K562 (cell line): ENCODE results near the gene RGS19. TPM values are rescaled to one million over a fixed set of nuclear protein-coding genes. Genes with fewer than 3 reads are reported as not detected.
A peak's percentile ranks its signal among the peaks of the same experiment; 100 is the strongest.

Experiments
- E2F8 ChIP-seq: fragments of 450-650 bp; IDR thresholded peaks from 2 replicates; pipeline ENCODE4 v1.7.1; 2018; ENCODE audit warnings: mild to moderate bottlenecking, low read depth; ENCODE audit not compliant: partially characterized antibody
- NR2C1 ChIP-seq, 2 experiments: fragments of 450-650 bp; IDR thresholded peaks; 2 replicates each; pipeline ENCODE4 v1.6.1; 2017; ENCODE audit warnings: mild to moderate bottlenecking in 2 of 2, antibody characterized with exemption in 1 of 2, inconsistent platforms in 1 of 2, missing compliant biosample characterization in 1 of 2, missing genetic modification characterization in 1 of 2
- PCBP1 ChIP-seq: fragments of 200-400 bp; formaldehyde crosslinking; IDR thresholded peaks from 2 replicates; pipeline ENCODE4 v1.6.1; 2018; ENCODE audit warnings: mild to moderate bottlenecking, low read depth, low read length; ENCODE audit not compliant: poor library complexity, severe bottlenecking
- TAF9B ChIP-seq: fragments of 450-650 bp; IDR thresholded peaks from 2 replicates; pipeline ENCODE4 v1.6.1; 2018; ENCODE audit warnings: mild to moderate bottlenecking; ENCODE audit not compliant: partially characterized antibody
- polyA plus RNA-seq, 8 experiments: library from polyadenylated mRNA; depleted of rRNA in 4 of 8; stranded (reverse) in 5 of 8; unstranded in 3 of 8; fragments of >200 nt; fragmentation: Nextera tagmentation in 2 of 8; fragmentation: Illumina TruSeq in 1 of 8; extraction: Ambion mirVana in 2 of 8; extraction: Trizol in 1 of 8; gene quantifications; 2 replicates each; pipeline versions ENCODE4 v1.2.1 to v1.2.3, GENCODE V29; 2011 to 2014; ENCODE audit warnings: inconsistent platforms in 1 of 8, missing spikeins in 1 of 8
- total RNA-seq, 7 experiments: library from RNA; depleted of rRNA in 6 of 7; stranded (reverse); fragments of >200 nt in 6 of 7; fragmentation: Illumina TruSeq in 2 of 7; extraction: Trizol in 2 of 7; gene quantifications; 2 replicates each; pipeline versions ENCODE4 v1.2.1 to v1.2.3, GENCODE V29; 2011 to 2021; ENCODE audit warnings: low replicate concordance in 1 of 7
- TF ChIP-seq, protein P1 (sequence below), 2 experiments: fragments of 450-650 bp; formaldehyde crosslinking in 1 of 2; IDR thresholded peaks; 2 replicates each; pipeline versions ENCODE4 v1.4.0 to v1.6.1; 2014 to 2020; ENCODE audit warnings: mild to moderate bottlenecking in 2 of 2, borderline replicate concordance in 1 of 2, low read depth in 1 of 2

The RGS19 gene
- total and polyA plus RNA-seq, 9 of the 15 experiments (the other 6 are each of a cell fraction or from before 2014, with no cell fraction given): 0.41 to 23.7 (median 14.6) TPM

DNA sequence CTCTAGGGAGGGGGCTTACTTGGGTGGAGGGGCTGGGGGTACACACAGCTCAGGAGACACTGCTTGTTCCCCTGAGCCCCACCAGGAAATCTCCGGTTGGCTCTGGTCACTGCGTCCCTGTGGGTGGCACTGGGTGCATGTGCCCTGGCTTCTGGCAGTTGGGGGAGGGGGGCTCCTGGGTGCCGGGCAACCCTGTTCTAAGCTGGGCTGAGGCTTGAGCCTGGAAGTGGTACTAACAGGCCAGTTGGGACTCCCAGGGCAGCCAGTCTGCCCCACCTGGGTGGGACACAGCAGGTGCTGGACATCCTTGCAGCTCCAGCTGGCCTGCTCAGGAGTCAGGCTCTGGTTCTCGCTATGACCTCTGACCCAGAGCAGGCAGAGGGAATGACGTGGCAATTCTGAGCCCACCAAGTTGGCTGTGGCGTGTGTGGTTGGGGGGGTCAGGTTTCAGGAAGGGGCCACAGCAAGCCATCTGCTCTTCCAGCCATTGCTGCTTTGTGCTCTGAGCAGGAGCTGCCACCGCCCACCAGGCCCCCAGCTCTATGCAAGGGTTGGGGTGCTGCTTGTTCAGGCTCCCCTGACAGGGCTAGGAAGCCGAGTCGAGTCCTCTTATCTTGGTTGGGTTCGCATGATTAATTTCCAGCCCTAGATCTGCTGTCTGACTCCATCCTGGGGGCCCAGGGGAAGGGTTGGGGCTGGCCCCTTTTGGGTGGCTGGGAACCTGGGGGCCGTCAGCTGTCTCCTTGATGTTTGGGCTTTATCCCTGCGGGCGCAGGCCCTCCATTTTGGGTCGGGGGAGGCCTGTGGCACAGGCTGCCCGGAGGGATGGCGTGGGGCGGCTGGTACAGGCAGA lies 42.7 kb downstream of the RGS19 start (continued):
- TF ChIP-seq, protein P1, sequence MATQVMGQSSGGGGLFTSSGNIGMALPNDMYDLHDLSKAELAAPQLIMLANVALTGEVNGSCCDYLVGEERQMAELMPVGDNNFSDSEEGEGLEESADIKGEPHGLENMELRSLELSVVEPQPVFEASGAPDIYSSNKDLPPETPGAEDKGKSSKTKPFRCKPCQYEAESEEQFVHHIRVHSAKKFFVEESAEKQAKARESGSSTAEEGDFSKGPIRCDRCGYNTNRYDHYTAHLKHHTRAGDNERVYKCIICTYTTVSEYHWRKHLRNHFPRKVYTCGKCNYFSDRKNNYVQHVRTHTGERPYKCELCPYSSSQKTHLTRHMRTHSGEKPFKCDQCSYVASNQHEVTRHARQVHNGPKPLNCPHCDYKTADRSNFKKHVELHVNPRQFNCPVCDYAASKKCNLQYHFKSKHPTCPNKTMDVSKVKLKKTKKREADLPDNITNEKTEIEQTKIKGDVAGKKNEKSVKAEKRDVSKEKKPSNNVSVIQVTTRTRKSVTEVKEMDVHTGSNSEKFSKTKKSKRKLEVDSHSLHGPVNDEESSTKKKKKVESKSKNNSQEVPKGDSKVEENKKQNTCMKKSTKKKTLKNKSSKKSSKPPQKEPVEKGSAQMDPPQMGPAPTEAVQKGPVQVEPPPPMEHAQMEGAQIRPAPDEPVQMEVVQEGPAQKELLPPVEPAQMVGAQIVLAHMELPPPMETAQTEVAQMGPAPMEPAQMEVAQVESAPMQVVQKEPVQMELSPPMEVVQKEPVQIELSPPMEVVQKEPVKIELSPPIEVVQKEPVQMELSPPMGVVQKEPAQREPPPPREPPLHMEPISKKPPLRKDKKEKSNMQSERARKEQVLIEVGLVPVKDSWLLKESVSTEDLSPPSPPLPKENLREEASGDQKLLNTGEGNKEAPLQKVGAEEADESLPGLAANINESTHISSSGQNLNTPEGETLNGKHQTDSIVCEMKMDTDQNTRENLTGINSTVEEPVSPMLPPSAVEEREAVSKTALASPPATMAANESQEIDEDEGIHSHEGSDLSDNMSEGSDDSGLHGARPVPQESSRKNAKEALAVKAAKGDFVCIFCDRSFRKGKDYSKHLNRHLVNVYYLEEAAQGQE (IDR thresholded peaks at IDR 0.05; ENCODE audit: borderline replicate concordance): no peak
- TF ChIP-seq, protein P1 (CRISPR knock-in tag; IDR thresholded peaks at IDR 0.05; ENCODE audit: low read depth): no peak
- TF ChIP-seq E2F8: no peak
- no peak for TF ChIP-seq TAF9B
- peak; percentile 92 for TF ChIP-seq NR2C1 (IDR thresholded peaks at IDR 0.05)
- peak; percentile 90 for TF ChIP-seq NR2C1 (tag; IDR thresholded peaks at IDR 0.05)
- TF ChIP-seq PCBP1: peak; percentile 4
